Loucy (cell line): ENCODE data around the gene TCEANC.

Source experiments
- CTCF ChIP-seq: fragments of 200-600 bp; sonication (generic); conservative IDR thresholded peaks from 2 replicates; pipeline ENCODE4 v1.5.1; 2014; ENCODE audit warnings: mild to moderate bottlenecking, antibody characterized with exemption, low read length
- EZH2phosphoT487 ChIP-seq: fragments of 200-600 bp; IDR thresholded peaks from 2 replicates; pipeline ENCODE4 v1.6.1; 2018; ENCODE audit warnings: antibody characterized with exemption, mild to moderate bottlenecking, moderate library complexity, borderline replicate concordance

GRCh38 chrX:13646154-13646549 lies 6.8 kb upstream of the TCEANC start:
- TF ChIP-seq EZH2phosphoT487 (no peak), CTCF (peak; percentile 57)
